HepG2 (cell line): Measurements from ENCODE around the gene ZIK1. TPM values are rescaled to one million over a fixed set of nuclear protein-coding genes. Genes with fewer than 3 reads are reported as not detected.
A peak's percentile ranks its signal among the peaks of the same experiment; 100 is the strongest.

ENCODE experiments used
- CHD4 ChIP-seq: fragments of 200-600 bp; sonication (generic); IDR thresholded peaks from 2 replicates; pipeline ENCODE4 v1.7.0; 2017; ENCODE audit warnings: mild to moderate bottlenecking, low read length, borderline replicate concordance
- ELF1 ChIP-seq: sonication (generic); formaldehyde crosslinking; IDR thresholded peaks from 2 replicates; pipeline ENCODE4 v1.4.0; 2020; ENCODE audit warnings: missing genetic modification reagents
- GTF2F1 ChIP-seq: fragments of 150-350 bp; IDR thresholded peaks from 2 replicates; pipeline ENCODE4 v1.6.1; 2014; ENCODE audit warnings: low read length
- MEIS1 ChIP-seq: sonication (generic); formaldehyde crosslinking; IDR thresholded peaks from 2 replicates; pipeline ENCODE4 v1.9.0; 2021; ENCODE audit warnings: mild to moderate bottlenecking, missing genetic modification reagents, moderate library complexity, borderline replicate concordance
- MIER3 ChIP-seq: IDR thresholded peaks from 2 replicates; pipeline ENCODE4 v1.6.1; 2016; ENCODE audit warnings: missing compliant biosample characterization, borderline replicate concordance
- PCBP1 ChIP-seq: fragments of 200-400 bp; formaldehyde crosslinking; IDR thresholded peaks from 2 replicates; pipeline ENCODE4 v1.6.1; 2017; ENCODE audit warnings: mild to moderate bottlenecking, low read depth, low read length, borderline replicate concordance
- REPIN1 ChIP-seq: sonication (generic); formaldehyde crosslinking; IDR thresholded peaks from 2 replicates; pipeline ENCODE4 v1.8.0; 2022; ENCODE audit warnings: missing genetic modification reagents, low read depth, mild to moderate bottlenecking, borderline replicate concordance
- ZFAT ChIP-seq: sonication (generic); formaldehyde crosslinking; conservative IDR thresholded peaks from 2 replicates; pipeline ENCODE4 v1.8.1; 2023; ENCODE audit warnings: missing genetic modification reagents, inconsistent platforms
- ZFP62 ChIP-seq: sonication (generic); formaldehyde crosslinking; IDR thresholded peaks from 2 replicates; pipeline ENCODE4 v1.4.0; 2020; ENCODE audit warnings: missing genetic modification reagents
- ZNF234 ChIP-seq: sonication (generic); formaldehyde crosslinking; conservative IDR thresholded peaks from 2 replicates; pipeline ENCODE4 v1.5.1; 2020; ENCODE audit warnings: mild to moderate bottlenecking, missing genetic modification reagents
- ZNF292 ChIP-seq: sonication (generic); formaldehyde crosslinking; IDR thresholded peaks from 2 replicates; pipeline ENCODE4 v1.8.1; 2022; ENCODE audit warnings: mild to moderate bottlenecking, low read depth, missing genetic modification reagents, borderline replicate concordance
- ZNF329 ChIP-seq: sonication (generic); formaldehyde crosslinking; IDR thresholded peaks from 2 replicates; pipeline ENCODE4 v1.9.0; 2021; ENCODE audit warnings: low read depth, mild to moderate bottlenecking, missing genetic modification reagents
- ZNF33A ChIP-seq: sonication (generic); formaldehyde crosslinking; IDR thresholded peaks from 2 replicates; pipeline ENCODE4 v1.5.1; 2020; ENCODE audit warnings: missing genetic modification reagents, mild to moderate bottlenecking, moderate library complexity, borderline replicate concordance
- ZNF343 ChIP-seq: sonication (generic); formaldehyde crosslinking; IDR thresholded peaks from 2 replicates; pipeline ENCODE4 v1.4.0; 2020; ENCODE audit warnings: mild to moderate bottlenecking, missing genetic modification reagents
- ZNF720 ChIP-seq: sonication (generic); formaldehyde crosslinking; IDR thresholded peaks from 2 replicates; pipeline ENCODE4 v1.4.0; 2020; ENCODE audit warnings: missing genetic modification reagents
- ZNF780A ChIP-seq: sonication (generic); formaldehyde crosslinking; IDR thresholded peaks from 2 replicates; pipeline ENCODE4 v1.8.0; 2022; ENCODE audit warnings: mild to moderate bottlenecking, missing genetic modification reagents, moderate library complexity
- polyA plus RNA-seq, 8 experiments: library from polyadenylated mRNA; depleted of rRNA in 3 of 8; stranded (reverse) in 7 of 8; unstranded in 1 of 8; fragments of >200 nt; fragmentation: Illumina TruSeq in 4 of 8; extraction: Trizol in 4 of 8; gene quantifications; 2 replicates each; pipeline versions ENCODE4 v1.2.1 to v1.2.3, GENCODE V29; 2011 to 2016; ENCODE audit warnings: low read depth in 4 of 8, missing spikeins in 1 of 8, mixed read lengths in 1 of 8; ENCODE audit not compliant: insufficient read depth in 1 of 8
- total RNA-seq, 5 experiments: library from RNA; depleted of rRNA; stranded (reverse); fragments of >200 nt; fragmentation: Illumina TruSeq; extraction: Trizol; gene quantifications; 2 replicates each; pipeline ENCODE4 v1.2.3, GENCODE V29; 2016; ENCODE audit warnings: low read depth in 1 of 5
- TF ChIP-seq, protein P1 (sequence below): sonication (generic); formaldehyde crosslinking; IDR thresholded peaks from 2 replicates; pipeline ENCODE4 v1.8.0; 2022; ENCODE audit warnings: low read depth, missing genetic modification reagents
- TF ChIP-seq, protein P2 (sequence below): sonication (generic); formaldehyde crosslinking; IDR thresholded peaks from 2 replicates; pipeline ENCODE4 v1.5.0; 2020; ENCODE audit warnings: missing genetic modification reagents
- TF ChIP-seq, protein P3 (sequence below): sonication (generic); formaldehyde crosslinking; IDR thresholded peaks from 2 replicates; pipeline ENCODE4 v1.5.0; 2020; ENCODE audit warnings: mild to moderate bottlenecking, missing genetic modification reagents
- TF ChIP-seq, protein P4 (sequence below): sonication (generic); formaldehyde crosslinking; IDR thresholded peaks from 2 replicates; pipeline ENCODE4 v1.4.0; 2020; ENCODE audit warnings: mild to moderate bottlenecking, missing genetic modification reagents
- TF ChIP-seq, protein P5 (sequence below): IDR thresholded peaks from 2 replicates; pipeline ENCODE4 v1.6.1; 2016; ENCODE audit warnings: missing biosample characterization, missing genetic modification reagents, low read depth
- TF ChIP-seq, protein P6 (sequence below): sonication (generic); formaldehyde crosslinking; IDR thresholded peaks from 2 replicates; pipeline ENCODE4 v1.8.1; 2023; ENCODE audit warnings: mild to moderate bottlenecking, missing genetic modification reagents, borderline replicate concordance

The ZIK1 gene
- total and polyA plus RNA-seq, 2 of the 13 experiments (the other 11 are each of a cell fraction or from before 2014, with no cell fraction given), result 2.1 to 7.2 TPM

DNA sequence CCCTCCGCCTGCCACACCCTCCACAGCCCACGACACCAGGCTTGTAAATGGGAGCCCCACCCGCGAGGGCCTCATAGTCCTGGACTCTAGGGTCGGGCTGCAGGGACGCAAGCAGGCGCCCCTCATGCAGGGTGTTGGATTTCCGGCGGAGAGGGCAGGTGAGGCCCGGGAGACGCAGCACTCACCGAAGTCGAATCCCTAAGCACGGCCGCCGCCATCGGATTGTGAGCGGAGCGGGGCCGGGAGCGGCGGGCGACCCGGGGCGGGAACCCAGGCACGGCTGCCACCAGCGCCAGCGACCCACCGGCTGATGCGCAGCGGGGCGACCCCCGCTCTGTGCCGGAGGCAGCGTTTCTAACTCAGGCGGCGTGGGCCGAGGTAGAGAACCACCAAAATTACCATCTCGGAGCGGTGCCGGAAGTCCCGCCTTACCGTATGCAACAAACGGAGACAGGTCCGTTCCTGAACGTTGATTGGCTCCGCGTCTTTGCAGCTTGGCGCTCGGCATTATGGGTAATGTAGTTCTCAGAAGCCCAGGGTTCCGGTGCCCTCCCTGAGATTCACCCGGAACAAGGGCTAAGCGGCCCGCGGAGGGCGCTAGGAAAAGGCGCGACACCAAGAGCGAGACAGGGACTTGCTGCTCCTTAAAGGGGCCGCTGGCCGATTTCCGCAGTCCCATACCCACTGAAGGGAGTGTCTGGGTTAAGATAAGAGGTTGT is 5.3 kb upstream of the ZIK1 start, which contains the start of gene ZNF416 (continued):
- peak; percentile 97 for TF ChIP-seq ELF1 (CRISPR knock-in tag)
- no peak for TF ChIP-seq ZNF234 (CRISPR knock-in tag)
- TF ChIP-seq ZFP62 (CRISPR knock-in tag), result no peak
- TF ChIP-seq ZFAT (CRISPR knock-in tag), result no peak
- no peak for TF ChIP-seq MIER3 (CRISPR knock-in tag)
- TF ChIP-seq REPIN1 (CRISPR knock-in tag), result no peak; the same call in 1 of the 2 replicates
- TF ChIP-seq, protein P1, sequence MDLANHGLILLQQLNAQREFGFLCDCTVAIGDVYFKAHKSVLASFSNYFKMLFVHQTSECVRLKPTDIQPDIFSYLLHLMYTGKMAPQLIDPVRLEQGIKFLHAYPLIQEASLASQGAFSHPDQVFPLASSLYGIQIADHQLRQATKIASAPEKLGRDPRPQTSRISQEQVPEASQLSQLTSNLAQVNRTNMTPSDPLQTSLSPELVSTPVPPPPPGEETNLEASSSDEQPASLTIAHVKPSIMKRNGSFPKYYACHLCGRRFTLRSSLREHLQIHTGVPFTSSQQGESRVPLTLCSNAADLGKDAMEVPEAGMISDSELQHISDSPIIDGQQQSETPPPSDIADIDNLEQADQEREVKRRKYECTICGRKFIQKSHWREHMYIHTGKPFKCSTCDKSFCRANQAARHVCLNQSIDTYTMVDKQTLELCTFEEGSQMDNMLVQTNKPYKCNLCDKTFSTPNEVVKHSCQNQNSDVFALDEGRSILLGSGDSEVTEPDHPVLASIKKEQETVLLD (CRISPR knock-in tag), result no peak
- no peak for TF ChIP-seq ZNF329 (CRISPR knock-in tag)
- TF ChIP-seq ZNF780A (CRISPR knock-in tag), result no peak
- TF ChIP-seq MEIS1 (CRISPR knock-in tag), result no peak; the same call in 1 of the 2 replicates
- no peak for TF ChIP-seq ZNF343 (CRISPR knock-in tag)
- no peak for TF ChIP-seq ZNF720 (CRISPR knock-in tag)
- TF ChIP-seq ZNF292, result no peak; the same call in 1 of the 2 replicates
- TF ChIP-seq, protein P2, sequence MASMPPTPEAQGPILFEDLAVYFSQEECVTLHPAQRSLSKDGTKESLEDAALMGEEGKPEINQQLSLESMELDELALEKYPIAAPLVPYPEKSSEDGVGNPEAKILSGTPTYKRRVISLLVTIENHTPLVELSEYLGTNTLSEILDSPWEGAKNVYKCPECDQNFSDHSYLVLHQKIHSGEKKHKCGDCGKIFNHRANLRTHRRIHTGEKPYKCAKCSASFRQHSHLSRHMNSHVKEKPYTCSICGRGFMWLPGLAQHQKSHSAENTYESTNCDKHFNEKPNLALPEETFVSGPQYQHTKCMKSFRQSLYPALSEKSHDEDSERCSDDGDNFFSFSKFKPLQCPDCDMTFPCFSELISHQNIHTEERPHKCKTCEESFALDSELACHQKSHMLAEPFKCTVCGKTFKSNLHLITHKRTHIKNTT, result no peak
- TF ChIP-seq, protein P3, sequence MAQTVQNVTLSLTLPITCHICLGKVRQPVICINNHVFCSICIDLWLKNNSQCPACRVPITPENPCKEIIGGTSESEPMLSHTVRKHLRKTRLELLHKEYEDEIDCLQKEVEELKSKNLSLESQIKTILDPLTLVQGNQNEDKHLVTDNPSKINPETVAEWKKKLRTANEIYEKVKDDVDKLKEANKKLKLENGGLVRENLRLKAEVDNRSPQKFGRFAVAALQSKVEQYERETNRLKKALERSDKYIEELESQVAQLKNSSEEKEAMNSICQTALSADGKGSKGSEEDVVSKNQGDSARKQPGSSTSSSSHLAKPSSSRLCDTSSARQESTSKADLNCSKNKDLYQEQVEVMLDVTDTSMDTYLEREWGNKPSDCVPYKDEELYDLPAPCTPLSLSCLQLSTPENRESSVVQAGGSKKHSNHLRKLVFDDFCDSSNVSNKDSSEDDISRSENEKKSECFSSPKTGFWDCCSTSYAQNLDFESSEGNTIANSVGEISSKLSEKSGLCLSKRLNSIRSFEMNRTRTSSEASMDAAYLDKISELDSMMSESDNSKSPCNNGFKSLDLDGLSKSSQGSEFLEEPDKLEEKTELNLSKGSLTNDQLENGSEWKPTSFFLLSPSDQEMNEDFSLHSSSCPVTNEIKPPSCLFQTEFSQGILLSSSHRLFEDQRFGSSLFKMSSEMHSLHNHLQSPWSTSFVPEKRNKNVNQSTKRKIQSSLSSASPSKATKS (CRISPR knock-in tag), result no peak
- no peak for TF ChIP-seq PCBP1
- no peak for TF ChIP-seq CHD4
- TF ChIP-seq ZNF33A, result no peak; the same call in 1 of the 2 replicates
- TF ChIP-seq GTF2F1, result no peak
- TF ChIP-seq, protein P4, sequence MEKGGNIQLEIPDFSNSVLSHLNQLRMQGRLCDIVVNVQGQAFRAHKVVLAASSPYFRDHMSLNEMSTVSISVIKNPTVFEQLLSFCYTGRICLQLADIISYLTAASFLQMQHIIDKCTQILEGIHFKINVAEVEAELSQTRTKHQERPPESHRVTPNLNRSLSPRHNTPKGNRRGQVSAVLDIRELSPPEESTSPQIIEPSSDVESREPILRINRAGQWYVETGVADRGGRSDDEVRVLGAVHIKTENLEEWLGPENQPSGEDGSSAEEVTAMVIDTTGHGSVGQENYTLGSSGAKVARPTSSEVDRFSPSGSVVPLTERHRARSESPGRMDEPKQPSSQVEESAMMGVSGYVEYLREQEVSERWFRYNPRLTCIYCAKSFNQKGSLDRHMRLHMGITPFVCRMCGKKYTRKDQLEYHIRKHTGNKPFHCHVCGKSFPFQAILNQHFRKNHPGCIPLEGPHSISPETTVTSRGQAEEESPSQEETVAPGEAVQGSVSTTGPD (CRISPR knock-in tag), result no peak
- TF ChIP-seq, protein P5, sequence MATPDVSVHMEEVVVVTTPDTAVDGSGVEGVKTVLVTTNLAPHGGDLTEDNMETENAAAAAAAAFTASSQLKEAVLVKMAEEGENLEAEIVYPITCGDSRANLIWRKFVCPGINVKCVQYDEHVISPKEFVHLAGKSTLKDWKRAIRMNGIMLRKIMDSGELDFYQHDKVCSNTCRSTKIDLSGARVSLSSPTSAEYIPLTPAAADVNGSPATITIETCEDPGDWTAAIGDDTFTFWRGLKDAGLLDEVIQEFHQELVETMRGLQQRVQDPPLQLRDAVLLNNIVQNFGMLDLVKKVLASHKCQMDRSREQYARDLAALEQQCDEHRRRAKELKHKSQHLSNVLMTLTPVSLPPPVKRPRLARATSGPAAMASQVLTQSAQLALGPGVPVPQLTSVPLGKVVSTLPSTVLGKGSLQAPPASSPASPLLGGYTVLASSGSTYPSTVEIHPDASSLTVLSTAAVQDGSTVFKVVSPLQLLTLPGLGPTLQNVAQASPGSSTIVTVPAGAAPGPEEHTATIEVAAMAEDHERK (CRISPR knock-in tag), result peak; percentile 60; the same call in 1 of the 2 replicates
- TF ChIP-seq, protein P6, sequence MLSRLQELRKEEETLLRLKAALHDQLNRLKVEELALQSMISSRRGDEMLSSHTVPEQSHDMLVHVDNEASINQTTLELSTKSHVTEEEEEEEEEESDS (CRISPR knock-in tag), result no peak
